Erythroblast (primary cell): ENCODE results near the gene OR2AE1.

Source experiments
- DNase-seq, 2 experiments: peaks; one replicate each; lab custom pipeline; 2025; lab: John Stamatoyannopoulos, UW
- GATA1 ChIP-seq: IDR thresholded peaks from 2 replicates; pipeline ENCODE4 v1.6.1; 2011; ENCODE audit warnings: low read depth, mild to moderate bottlenecking, control low read depth, low read length, moderate library complexity
- POLR2A ChIP-seq: IDR thresholded peaks from 2 replicates; pipeline ENCODE4 v1.6.1; 2011; ENCODE audit warnings: mild to moderate bottlenecking, low read length

Gene OR2AE1

GRCh38 chr7:99837649-99838361, 39.0 kb downstream of the OR2AE1 start:
- peak; percentile 27 to 54 for DNase-seq
- no peak for TF ChIP-seq GATA1
- TF ChIP-seq POLR2A, result no peak

DNA sequence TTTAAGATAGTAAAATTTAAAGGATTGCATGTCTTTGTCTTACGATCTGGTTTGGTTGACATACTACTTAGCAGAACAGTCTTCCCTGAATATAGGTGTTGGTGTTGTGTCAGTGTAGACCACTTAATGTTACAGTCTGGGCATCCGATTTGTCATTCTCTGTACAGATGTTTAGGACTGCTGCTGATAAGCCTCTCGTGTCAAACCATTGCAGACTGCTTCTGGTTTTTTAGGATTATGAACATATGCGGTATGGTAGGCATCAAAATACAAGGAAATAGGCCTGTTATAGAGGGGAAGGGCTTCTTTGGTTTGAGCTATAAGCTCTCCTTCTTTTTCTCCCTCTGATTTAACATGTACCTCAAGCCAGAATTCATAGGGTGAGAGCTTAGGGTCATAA, 41.6 kb downstream of the OR2AE1 start:
- no peak for TF ChIP-seq POLR2A
- TF ChIP-seq GATA1, result peak; percentile 73

DNA sequence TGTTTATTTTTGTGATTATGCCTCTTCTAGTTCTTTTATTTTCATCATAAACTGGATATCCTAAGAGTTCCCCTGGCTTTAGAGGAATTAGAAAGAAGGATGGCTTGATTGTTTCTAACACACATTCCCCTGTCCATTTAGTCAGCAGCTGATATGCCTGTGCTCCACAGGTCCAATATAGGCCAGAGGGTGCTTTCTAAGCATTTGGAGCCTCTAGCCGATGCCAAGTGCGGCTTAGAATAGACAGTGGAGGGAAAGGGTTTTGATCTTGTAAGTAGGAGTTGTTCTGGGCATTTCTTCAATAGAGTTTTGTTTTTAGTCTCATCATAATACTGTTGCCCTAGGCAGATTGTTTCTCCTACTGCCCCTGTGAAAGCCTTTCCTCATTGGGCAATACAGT, 42.5 kb downstream of the OR2AE1 start:
- DNase-seq, result peak in 1 of 2 experiments; percentile 64
- TF ChIP-seq POLR2A (no peak), GATA1 (no peak)

More for the DNA sequence above, 41.6 kb downstream of the OR2AE1 start:
- DNase-seq, result peak; percentile 91 to 97

- DNase-seq, result peak; percentile 91 to 96
- TF ChIP-seq POLR2A (peak; percentile 65), GATA1 (peak; percentile 67)
Measured at GRCh38 chr7:99833289-99833877, 43.5 kb downstream of the OR2AE1 start.

- peak; percentile 90 for DNase-seq
- TF ChIP-seq GATA1 (no peak), POLR2A (no peak)
Measured at GRCh38 chr7:99831595-99831994, 45.2 kb downstream of the OR2AE1 start.

DNA sequence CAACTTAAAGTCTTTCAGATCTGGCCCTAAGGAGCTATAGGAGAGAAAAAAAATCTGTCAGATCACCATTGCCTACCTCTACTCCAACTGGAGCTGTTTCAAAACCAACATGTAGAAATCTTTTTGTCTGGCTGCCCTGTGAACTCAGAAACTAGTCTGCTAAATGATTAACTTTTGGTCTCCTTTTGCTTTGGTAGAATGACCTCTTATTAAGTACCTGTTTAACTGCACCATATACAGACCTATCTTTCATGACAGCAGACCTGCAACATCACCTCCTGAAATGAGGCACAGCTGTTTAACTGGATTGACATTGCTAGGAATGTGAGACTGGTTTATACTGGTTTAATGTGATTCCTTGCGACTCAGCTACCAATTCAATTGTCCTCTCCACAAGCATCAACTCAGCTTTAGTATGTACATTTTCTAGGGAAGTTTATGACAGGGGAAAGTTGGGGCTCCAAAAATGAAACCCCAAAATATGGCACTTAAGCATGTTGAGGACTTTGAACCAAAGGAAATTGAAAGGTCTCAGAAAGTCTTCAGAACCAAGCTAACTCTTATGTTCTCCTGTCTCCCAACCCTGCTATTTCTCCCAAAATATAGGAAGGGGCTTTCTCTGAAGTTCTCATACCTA, 47.2 kb downstream of the OR2AE1 start:
- TF ChIP-seq POLR2A (no peak), GATA1 (no peak)
- DNase-seq, result peak in 1 of 2 experiments; percentile 23

DNA sequence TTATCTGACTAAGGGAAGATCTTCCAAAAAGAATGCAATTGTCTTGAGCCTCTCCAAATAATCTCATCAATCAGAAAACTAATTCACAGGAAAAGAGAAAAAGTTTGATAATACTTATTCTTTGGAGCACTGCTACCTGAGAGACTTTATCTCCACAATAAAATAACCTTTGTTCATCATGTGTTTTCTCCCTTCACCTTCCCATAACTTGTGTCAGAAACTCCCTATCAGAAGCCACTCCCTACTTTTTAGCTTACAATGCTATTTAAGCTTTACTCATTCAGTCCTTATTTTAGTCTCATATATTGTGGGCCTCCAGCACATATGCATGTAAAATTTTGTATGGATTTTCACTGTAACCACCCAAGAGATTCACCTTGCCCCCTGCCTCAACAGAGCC, 48.0 kb downstream of the OR2AE1 start:
- TF ChIP-seq GATA1, result no peak
- no peak for TF ChIP-seq POLR2A
- no peak for DNase-seq

DNA sequence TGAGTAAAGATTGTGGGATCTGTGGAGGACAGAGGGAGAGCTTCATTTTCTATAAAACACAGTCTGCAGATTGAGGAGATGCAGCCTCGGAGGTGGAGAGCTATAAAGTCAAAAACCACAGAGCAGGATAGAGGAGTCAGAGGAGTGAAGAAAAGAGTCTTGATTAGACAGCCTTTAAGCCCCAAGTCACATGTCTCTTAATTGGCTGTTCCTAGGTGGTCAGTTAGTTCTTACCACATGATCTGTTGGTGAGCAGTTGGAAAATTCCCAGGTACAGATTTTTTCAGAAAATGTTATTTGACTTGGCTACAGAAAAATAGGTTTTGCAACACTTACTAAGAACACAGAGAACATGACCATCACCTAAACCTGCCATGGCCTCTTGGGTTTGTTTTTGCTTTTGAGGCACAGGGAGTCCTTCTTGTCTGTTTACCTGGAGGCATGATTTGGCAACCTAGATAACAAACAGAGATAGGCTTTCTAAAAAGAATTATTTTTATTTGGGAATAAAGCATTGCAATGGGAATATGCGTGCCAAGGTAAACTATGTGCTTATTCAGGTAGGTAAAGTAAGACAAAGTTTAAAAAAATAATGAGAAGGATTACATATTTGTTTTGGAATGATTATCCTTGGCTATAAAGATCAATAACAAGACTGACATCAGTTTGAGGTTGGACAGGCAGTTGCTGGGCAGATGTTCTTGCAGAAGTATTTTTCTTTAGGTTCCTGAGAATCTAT, 49.6 kb downstream of the OR2AE1 start:
- TF ChIP-seq GATA1 (no peak), POLR2A (no peak)

More for the DNA sequence above, 49.6 kb downstream of the OR2AE1 start:
- DNase-seq, result no peak
